ENCODE data around the gene FSIP1. TPM values are rescaled to one million over a fixed set of nuclear protein-coding genes. Genes with fewer than 3 reads are reported as not detected.

The FSIP1 gene
- total and polyA plus RNA-seq, 3 experiments from 2014 or later: 0.38 to 1.3 (median 0.63) TPM

- Histone ChIP-seq H3K27ac (ENCODE audit: low read depth, low read length) (peak overlapping the region; percentile 28), H3K4me3 (ENCODE audit: low read length) (no peak overlapping the region), H3K4me1 (ENCODE audit: insufficient read depth, low read length) (no peaks in the 10 kb centered on the region), H3K36me3 (ENCODE audit: insufficient read depth, low read length) (no peaks in the 10 kb centered on the region), H3K27me3 (ENCODE audit: insufficient read depth, low read length, poor library complexity, severe bottlenecking) (no peaks in the 10 kb centered on the region), H3K9me3 (ENCODE audit: low read length) (no peaks in the 10 kb centered on the region)
- no peaks in the 10 kb centered on the region for H3K27me3 Mint-ChIP-seq
- ChIA-PET POLR2A (no interaction called here), CTCF (no interaction called here)
- no peaks in the 10 kb centered on the region for H3K9me3 Mint-ChIP-seq
- H3K27ac Mint-ChIP-seq: no peak overlapping the region
- DNase-seq: no peak
- H3K36me3 Mint-ChIP-seq: no peaks in the 10 kb centered on the region
- no peaks in the 10 kb centered on the region for H3K4me1 Mint-ChIP-seq
- H3K4me3 Mint-ChIP-seq: no peak overlapping the region
Measured at GRCh38 chr15:39698444-39699390, 83.9 kb downstream of the FSIP1 start.

GRCh38 chr15:39697509-39697908, 85.1 kb downstream of the FSIP1 start:
- DNase-seq: no peak
- Histone ChIP-seq H3K27me3 (ENCODE audit: insufficient read depth, low read length, poor library complexity, severe bottlenecking) (no peaks in the 10 kb centered on the region), H3K36me3 (ENCODE audit: insufficient read depth, low read length) (no peaks in the 10 kb centered on the region), H3K4me1 (ENCODE audit: insufficient read depth, low read length) (no peaks in the 10 kb centered on the region), H3K9me3 (ENCODE audit: low read length) (no peaks in the 10 kb centered on the region), H3K4me3 (ENCODE audit: low read length) (no peak overlapping the region), H3K27ac (ENCODE audit: low read depth, low read length) (no peak overlapping the region)
- Mint-ChIP-seq H3K9me3 (no peaks in the 10 kb centered on the region), H3K27me3 (peaks cover 0 to 11% of the 10 kb centered on the region in 2 donors), H3K36me3 (no peaks in the 10 kb centered on the region), H3K4me1 (no peaks in the 10 kb centered on the region), H3K4me3 (no peak overlapping the region), H3K27ac (peak overlapping the region in 1 of 8 donors; percentile 16)
- POLR2A ChIA-PET: no interaction called here
- CTCF ChIA-PET: no interaction called here

GRCh38 chr15:39695793-39696192, 86.8 kb downstream of the FSIP1 start:
- H3K4me1 Mint-ChIP-seq: peaks cover 4 to 12% (median 9%) of the 10 kb centered on the region in 3 donors
- CTCF ChIA-PET: no interaction called here
- H3K9me3 Mint-ChIP-seq: no peaks in the 10 kb centered on the region
- no peak for DNase-seq
- no peaks in the 10 kb centered on the region for H3K36me3 Mint-ChIP-seq
- Histone ChIP-seq H3K27ac (ENCODE audit: low read depth, low read length) (no peak overlapping the region), H3K27me3 (ENCODE audit: insufficient read depth, low read length, poor library complexity, severe bottlenecking) (no peaks in the 10 kb centered on the region), H3K36me3 (ENCODE audit: insufficient read depth, low read length) (no peaks in the 10 kb centered on the region), H3K4me1 (ENCODE audit: insufficient read depth, low read length) (no peaks in the 10 kb centered on the region), H3K4me3 (ENCODE audit: low read length) (no peak overlapping the region), H3K9me3 (ENCODE audit: low read length) (no peaks in the 10 kb centered on the region)
- POLR2A ChIA-PET: no interaction called here
- no peak overlapping the region for H3K27ac Mint-ChIP-seq
- H3K4me3 Mint-ChIP-seq: no peak overlapping the region
- H3K27me3 Mint-ChIP-seq: peaks cover 0 to 14% of the 10 kb centered on the region in 2 donors

- ChIA-PET CTCF (interaction anchor here (1.1 to 1.5 kb wide), 2 partner anchors 64 to 99 kb away, joined by 3 to 4 read pairs; no protein-coding TSS in a partner anchor), POLR2A (interaction anchor here (0.5 kb wide), 1 partner anchor 54 kb away, joined by 4 read pairs; no protein-coding TSS in a partner anchor)
- DNase-seq: no peak
- H3K27me3 ChIP-seq (ENCODE audit: insufficient read depth, low read length, poor library complexity, severe bottlenecking): no peaks in the 10 kb centered on the region
- no peak overlapping the region for H3K27ac Mint-ChIP-seq
- peaks cover 5 to 13% (median 12%) of the 10 kb centered on the region in 3 donors for H3K4me1 Mint-ChIP-seq
- no peaks in the 10 kb centered on the region for H3K36me3 ChIP-seq (ENCODE audit: insufficient read depth, low read length)
- H3K4me1 ChIP-seq (ENCODE audit: insufficient read depth, low read length): no peaks in the 10 kb centered on the region
- no peaks in the 10 kb centered on the region for H3K36me3 Mint-ChIP-seq
- no peak overlapping the region for H3K27ac ChIP-seq (ENCODE audit: low read depth, low read length)
- no peaks in the 10 kb centered on the region for H3K9me3 Mint-ChIP-seq
- H3K4me3 ChIP-seq (ENCODE audit: low read length): no peak overlapping the region
- no peak overlapping the region for H3K4me3 Mint-ChIP-seq
- no peaks in the 10 kb centered on the region for H3K9me3 ChIP-seq (ENCODE audit: low read length)
- peaks cover 0 to 14% of the 10 kb centered on the region in 2 donors for H3K27me3 Mint-ChIP-seq
Measured at GRCh38 chr15:39692356-39693327, 90.0 kb downstream of the FSIP1 start.

- Mint-ChIP-seq H3K36me3 (no peaks in the 10 kb centered on the region), H3K27ac (peak overlapping the region in 2 of 8 donors; percentile 45 to 58), H3K4me1 (peaks cover 6 to 14% (median 12%) of the 10 kb centered on the region in 3 donors), H3K4me3 (no peak overlapping the region), H3K27me3 (peaks cover 0 to 14% of the 10 kb centered on the region in 2 donors), H3K9me3 (no peaks in the 10 kb centered on the region)
- Histone ChIP-seq H3K27me3 (ENCODE audit: insufficient read depth, low read length, poor library complexity, severe bottlenecking) (no peaks in the 10 kb centered on the region), H3K27ac (ENCODE audit: low read depth, low read length) (no peak overlapping the region), H3K36me3 (ENCODE audit: insufficient read depth, low read length) (no peaks in the 10 kb centered on the region), H3K4me1 (ENCODE audit: insufficient read depth, low read length) (no peaks in the 10 kb centered on the region), H3K4me3 (ENCODE audit: low read length) (no peak overlapping the region), H3K9me3 (ENCODE audit: low read length) (no peaks in the 10 kb centered on the region)
- POLR2A ChIA-PET: no interaction called here
- DNase-seq: no peak
- CTCF ChIA-PET: no interaction called here
Measured at GRCh38 chr15:39690881-39691634, 91.6 kb downstream of the FSIP1 start.

GRCh38 chr15:39687965-39688364, 94.7 kb downstream of the FSIP1 start:
- Histone ChIP-seq H3K4me1 (ENCODE audit: insufficient read depth, low read length) (no peaks in the 10 kb centered on the region), H3K9me3 (ENCODE audit: low read length) (no peaks in the 10 kb centered on the region), H3K27me3 (ENCODE audit: insufficient read depth, low read length, poor library complexity, severe bottlenecking) (no peaks in the 10 kb centered on the region), H3K36me3 (ENCODE audit: insufficient read depth, low read length) (no peaks in the 10 kb centered on the region), H3K4me3 (ENCODE audit: low read length) (no peak overlapping the region), H3K27ac (ENCODE audit: low read depth, low read length) (no peak overlapping the region)
- ChIA-PET CTCF (interaction anchor here (1.5 to 2.7 kb wide), 3 partner anchors 29 to 69 kb away, joined by 4 to 13 read pairs (median 6); no protein-coding TSS in a partner anchor), POLR2A (no interaction called here)
- Mint-ChIP-seq H3K36me3 (peaks cover 0 to 1% (median 0%) of the 10 kb centered on the region in 3 donors), H3K4me3 (no peak overlapping the region), H3K4me1 (peaks cover 9 to 23% (median 16%) of the 10 kb centered on the region in 3 donors), H3K27me3 (peaks cover 0 to 8% of the 10 kb centered on the region in 2 donors), H3K27ac (peak overlapping the region in 1 of 8 donors; percentile 1), H3K9me3 (no peaks in the 10 kb centered on the region)
- DNase-seq: no peak

- CTCF ChIA-PET: interaction anchor here (0.6 to 2.7 kb wide), 24 partner anchors 10 to 189 kb away, joined by 3 to 15 read pairs (median 4); no protein-coding TSS in a partner anchor
- no peaks in the 10 kb centered on the region for H3K27me3 ChIP-seq (ENCODE audit: insufficient read depth, low read length, poor library complexity, severe bottlenecking)
- no peak overlapping the region for H3K4me3 Mint-ChIP-seq
Measured at GRCh38 chr15:39685999-39686613, 96.5 kb downstream of the FSIP1 start.

More at GRCh38 chr15:39685999-39686613, 96.5 kb downstream of the FSIP1 start:
- no peaks in the 10 kb centered on the region for H3K4me1 ChIP-seq (ENCODE audit: insufficient read depth, low read length)
- Mint-ChIP-seq H3K27ac (peak overlapping the region in 3 of 8 donors; percentile 24 to 58 (median 34)), H3K27me3 (no peaks in the 10 kb centered on the region), H3K4me1 (peaks cover 9 to 22% (median 17%) of the 10 kb centered on the region in 3 donors), H3K9me3 (no peaks in the 10 kb centered on the region), H3K36me3 (peaks cover 0 to 1% (median 0%) of the 10 kb centered on the region in 3 donors)
- POLR2A ChIA-PET: interaction anchor here (0.7 to 1.5 kb wide), 3 partner anchors 57 to 63 kb away, joined by 3 to 8 read pairs (median 3); no protein-coding TSS in a partner anchor
- H3K4me3 ChIP-seq (ENCODE audit: low read length): no peak overlapping the region
- H3K27ac ChIP-seq (ENCODE audit: low read depth, low read length): no peak overlapping the region
- no peaks in the 10 kb centered on the region for H3K36me3 ChIP-seq (ENCODE audit: insufficient read depth, low read length)
- DNase-seq: peak in 3 of 5 donors; percentile 5 to 26 (median 25)
- H3K9me3 ChIP-seq (ENCODE audit: low read length): no peaks in the 10 kb centered on the region

All from CD8-positive, alpha-beta memory T cell (primary cell).